Hindlimb muscle (tissue), 1 donor: ENCODE measurements around the gene DNLZ. TPM values are rescaled to one million over a fixed set of nuclear protein-coding genes. Genes with fewer than 3 reads are reported as not detected.
"Not testable (repeated sequence)": the region's sequence is repeated elsewhere in the genome, so short reads cannot be mapped to it uniquely, and the experiment has no call there.

ENCODE experiments used
- DNase-seq: peaks from one replicate; pipeline ENCODE4 v3.0.0-alpha.2; 2013
- polyA plus RNA-seq: library from polyadenylated mRNA; unstranded; fragments of 120-200 nt; gene quantifications from one replicate; pipeline ENCODE4 v1.2.1, GENCODE V29; 2013; ENCODE audit not compliant: insufficient read length

Gene DNLZ
- polyA plus RNA-seq: 10.5 TPM

DNA sequence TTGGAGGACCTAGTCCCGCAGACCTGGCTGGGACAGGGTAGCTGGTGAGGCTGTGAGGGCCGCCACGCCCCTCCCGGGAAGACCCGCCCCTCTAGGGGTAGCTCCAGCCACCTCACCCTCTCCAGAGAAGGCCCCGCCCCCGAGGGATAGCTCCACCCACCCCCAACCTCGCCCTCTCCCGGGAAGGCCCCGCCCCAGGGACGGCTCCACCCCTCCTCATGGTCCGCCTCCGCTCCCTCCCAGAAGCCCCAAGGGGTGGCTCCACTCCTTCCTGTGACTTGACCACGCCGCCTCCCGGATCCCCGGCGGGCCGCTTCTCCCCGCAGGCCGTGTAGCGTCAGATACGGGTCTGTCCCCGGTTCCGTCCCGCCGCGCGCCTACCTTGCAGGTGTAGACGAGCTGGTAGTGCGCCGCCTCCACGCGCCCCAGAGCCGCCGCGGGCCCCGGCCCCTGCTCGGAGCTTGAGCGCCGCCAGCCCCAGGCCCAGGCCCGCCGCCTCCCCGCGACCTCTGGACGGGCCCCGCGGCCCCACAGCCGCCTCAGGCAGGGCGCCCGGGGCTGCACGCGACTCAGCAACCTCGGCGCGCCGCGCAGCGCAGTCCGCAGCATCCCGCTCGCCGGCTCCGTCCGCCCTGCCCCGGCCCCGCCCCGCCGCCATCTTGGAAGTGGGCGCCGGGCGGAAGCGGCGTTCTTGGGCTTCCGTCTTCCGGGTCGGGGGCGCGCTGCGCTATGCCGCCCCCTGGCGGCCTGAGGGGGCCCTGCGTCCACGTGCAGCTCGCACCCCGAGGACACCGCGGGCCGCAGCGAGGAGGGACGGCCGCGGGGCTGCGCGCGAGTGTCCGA, at the start of gene DNLZ:
Gene DNLZ, minus strand, starts transcription at position 639 of the 843 bp plus-strand sequence. Its CDS starts 30 bp downstream, at position 609.
- DNase-seq: peak; percentile 92

DNA sequence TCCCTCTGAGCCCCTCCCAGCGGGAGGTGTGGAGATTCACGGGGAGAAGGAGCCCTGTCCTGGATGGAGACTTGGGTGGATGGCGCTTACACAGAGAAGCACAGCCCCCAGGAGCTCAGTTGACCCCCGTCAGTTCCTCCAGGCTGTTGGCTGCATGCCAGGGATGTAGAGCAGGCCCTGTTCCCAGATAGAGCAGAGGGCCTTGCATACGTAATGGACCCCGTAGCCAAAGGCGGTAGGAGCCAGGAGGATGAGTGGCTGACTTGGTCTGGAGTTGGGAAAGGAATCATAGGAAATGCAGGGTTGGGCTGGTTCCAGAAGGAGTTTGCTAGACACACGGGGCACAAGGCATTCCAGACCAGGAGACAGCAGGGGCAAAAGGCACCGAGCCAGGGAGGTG, 49.4 kb upstream of the DNLZ start:
- no peak for DNase-seq

DNA sequence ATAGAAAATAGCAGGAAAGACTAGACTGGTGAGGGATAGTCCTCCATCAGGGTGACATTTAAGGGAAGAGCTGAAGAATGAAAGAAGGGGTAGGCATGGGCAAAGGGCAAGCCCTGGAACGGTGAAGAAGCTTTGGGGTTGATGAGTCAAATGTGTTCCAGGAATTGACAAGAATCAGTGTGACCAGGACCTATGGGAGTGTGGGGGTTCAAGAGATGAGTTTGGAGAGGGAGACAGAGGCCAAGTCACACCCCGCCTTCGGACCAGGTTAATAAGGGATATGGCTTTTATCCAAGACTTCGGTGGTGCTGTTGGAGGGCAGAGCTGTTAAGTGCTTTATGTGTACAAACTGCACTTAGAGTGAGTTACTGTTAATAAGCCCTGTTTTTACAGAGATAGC, 47.8 kb upstream of the DNLZ start:
- no peak for DNase-seq

DNA sequence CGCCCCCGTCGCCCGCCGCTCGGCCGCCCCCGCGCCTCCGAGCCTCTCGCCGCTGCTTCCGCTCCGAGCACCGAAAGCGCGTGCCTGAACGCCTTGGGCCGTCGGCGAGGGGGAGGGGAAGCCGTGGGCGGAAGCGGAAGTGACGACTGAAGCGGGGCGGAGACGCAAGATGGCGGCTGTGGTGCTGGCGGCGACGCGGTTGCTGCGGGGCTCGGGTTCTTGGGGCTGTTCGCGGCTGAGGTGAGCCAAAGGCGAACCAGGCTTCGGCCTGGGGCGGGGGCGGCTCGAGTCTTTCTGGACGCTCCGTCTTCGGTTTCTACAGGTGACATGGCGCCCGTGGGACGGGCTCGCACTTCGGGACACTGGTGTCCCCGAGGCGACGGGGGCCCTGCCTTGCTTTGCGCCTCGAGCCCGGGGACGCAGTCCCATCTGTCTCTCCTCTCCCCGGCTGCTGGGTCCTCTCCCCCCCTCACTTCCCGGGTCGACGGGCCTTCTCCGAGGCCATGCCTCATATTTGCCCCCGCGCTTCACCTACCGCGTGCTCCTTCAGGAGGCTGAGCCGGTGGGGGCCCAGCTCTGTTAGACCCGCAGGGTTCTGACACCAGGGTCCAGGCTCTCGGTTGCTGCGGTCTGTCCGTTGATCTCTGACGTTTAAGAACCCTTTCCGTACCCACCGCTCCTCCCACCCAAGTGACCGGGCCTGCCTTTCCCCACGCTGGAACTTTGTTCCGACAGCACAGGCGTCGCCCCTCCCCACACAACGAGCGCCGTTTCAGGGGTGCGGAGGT, 47.1 kb upstream of the DNLZ start, which contains the start of the genes ENTR1 and PMPCA:
Gene ENTR1, minus strand, starts transcription at position 115 of the 788 bp plus-strand sequence. CDS start 217 bp downstream, outside the sequence.
Gene PMPCA, plus strand, starts transcription at position 159 of the 788 bp plus-strand sequence. Its CDS starts 11 bp downstream, at position 170.
- DNase-seq: peak; percentile 93

DNA sequence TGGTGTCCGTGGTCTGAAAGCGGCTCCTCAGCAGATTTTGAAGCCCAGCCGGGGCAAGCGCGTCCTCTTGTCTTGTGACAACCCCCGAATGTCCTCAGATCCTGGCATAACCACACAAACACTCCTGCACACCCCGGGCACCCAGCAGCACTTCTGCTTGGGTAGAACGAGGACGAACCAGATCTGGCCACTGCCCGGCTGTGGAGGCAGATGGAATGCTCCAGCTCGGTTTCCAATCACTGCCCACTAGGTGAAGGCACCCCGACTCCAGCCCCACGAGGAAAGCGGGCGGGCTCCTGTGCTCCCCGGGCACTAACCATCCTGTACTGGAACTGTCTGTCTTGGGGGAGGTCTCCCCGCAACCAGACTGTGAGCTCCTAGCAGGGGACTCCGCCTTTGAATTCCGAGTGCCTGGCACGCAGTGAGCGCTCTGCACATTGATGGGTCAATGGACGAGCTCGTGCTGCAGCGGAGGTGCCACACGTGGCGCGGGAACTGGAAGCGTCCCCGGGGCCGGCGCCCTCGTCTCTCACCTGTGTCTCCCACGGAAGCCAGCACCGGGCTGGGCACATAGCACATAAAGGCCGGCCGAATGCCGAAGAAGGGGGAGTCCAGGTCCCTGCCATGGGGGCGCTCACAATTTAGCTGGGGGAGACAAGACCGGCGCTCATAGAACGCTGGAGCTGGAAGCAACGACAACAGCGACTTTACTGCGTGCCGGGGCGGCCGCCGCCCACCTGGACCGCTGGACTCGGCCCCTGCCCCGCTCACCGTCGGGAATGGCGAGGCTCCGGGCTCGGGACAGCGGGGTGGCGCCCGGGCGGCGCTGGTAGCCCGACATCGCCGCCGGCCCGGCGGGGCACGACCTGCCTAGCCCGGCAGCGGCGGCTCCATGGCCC, 46.3 kb upstream of the DNLZ start:
- DNase-seq: no peak

DNA sequence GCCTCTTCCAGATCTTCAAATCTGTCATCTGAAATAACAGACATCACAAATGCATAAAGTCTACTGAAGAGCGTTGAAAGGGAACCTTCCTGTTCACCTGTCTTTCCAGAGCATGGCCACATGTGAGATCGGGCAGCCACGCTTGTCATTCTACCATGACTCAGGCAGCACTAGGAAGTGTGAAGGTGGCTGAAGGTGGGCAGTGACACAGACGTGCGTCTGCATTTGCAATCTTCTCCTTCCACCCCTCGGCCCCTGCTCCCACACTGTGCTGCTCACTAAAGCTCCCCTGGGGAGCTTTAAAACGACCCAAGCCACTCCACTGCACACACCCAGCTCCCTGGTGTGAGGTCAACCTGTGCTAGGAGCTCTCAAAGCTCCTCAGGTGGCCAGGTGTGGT, 44.4 kb upstream of the DNLZ start:
- no peak for DNase-seq

DNA sequence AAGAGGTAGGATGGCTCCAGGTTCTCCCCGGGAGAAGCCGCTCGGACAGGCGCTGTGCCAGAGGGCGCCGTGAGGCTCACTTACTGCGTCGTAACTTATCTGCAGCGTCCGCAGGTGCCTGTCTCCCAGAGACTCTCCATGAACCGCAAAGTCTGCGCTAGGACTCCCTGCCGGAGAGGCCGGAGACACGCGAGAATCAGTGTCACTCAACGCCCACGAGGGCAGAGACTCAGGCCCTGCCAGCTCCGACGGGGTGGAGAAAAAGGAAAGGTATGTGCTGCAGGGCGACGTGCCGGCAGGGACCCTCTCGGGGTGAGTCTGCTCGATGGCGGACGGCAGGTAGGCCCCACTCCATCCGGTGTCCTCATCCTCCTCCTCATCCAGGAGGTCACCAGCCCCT, 43.5 kb upstream of the DNLZ start:
- not testable (repeated sequence) for DNase-seq

DNA sequence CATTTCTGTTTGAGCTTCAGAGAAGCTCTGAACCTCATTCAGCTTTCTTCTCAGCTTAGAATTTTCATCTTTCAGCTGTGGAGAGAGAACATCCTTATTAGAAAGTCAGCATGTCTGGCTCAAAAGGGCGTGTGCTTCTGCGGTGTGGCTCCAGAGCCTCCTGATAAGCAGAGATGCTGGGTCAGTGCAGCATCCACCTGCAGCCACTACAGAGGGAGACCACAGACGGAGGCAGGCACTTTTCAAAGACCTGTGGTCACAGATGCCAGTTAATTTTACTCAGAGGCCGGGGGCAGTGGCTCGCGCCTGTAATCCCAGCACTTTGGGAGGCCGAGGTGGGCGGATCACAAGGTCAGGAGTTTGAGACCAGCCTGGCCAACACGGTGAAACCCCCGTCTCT, 42.4 kb upstream of the DNLZ start:
- not testable (repeated sequence) for DNase-seq

DNA sequence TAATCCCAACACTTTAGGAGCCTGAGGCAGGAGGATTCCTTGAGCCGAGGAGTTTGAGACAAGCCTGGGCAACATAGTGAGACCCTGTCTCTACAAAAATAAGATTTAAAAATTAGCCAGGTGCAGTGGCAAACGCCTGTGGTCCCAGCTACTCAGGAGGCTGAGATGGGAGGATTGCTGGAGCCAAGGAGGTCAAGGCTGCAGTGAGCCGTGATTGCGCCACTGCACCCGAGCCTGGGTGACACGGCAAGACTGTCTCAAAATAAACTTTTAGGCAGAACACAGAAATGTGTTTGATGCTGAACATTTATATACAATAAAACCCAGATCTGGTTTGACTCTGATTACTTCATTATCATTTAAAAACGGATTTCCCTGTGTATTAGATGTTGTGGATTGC, 41.9 kb upstream of the DNLZ start:
- no peak for DNase-seq

DNA sequence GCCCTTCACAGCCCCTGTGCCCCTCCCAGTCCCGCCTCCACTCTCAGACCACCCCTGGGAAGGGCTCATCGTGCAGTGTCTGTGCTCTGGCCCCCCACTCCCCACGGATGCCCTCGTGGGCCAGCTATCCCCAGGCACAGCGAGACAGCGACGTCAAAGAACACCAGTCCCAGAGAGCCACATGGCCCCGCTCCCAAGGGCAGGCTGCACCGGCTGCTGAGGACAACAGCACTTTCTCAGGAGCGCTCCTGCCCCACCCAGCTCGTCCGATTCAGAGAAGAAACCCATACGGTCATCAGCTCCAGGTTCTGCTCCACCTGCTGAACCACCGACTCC, 41.2 kb upstream of the DNLZ start:
- DNase-seq: no peak

DNA sequence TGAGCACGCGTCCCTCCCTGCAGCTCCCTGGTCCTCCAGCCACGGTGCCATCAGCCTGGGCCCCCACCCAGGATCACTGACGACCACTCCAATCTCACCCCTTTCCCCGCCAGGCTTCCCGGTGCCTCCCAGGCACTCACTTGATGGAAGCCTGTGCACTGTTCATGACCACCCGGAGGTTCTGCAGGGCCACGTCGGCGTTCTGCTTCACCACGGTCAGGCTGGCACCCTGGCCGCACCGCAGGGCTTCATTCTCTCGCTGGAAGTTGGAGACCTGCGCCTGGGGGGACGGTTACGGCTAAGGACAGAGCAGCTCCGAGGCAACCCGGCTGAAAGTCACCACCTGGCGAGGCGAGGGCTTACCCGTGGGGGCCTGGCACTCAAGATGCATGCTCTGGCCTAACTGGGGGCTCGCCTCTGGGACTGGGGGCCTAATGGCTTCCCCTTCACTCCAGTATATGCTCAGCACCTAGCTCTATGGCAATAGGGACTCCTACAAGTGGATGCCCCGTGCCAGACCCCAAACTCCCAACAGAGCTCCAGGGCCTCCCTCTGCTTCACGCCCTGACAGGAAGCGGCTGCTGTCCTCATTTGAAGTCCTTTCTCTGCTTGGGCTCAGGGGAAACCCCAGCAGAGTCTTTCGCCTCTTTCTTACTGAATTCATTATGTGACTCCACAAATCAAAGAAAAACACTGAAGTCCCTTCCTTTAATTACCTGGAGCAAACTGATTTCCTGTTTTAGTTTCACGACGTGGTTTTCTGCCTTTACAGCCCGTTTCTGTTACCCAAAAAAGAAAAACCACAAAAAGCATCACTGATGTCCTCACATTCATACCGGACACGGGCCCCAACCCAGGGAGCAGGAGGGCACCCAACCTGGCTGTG, 40.6 kb upstream of the DNLZ start:
- no peak for DNase-seq

DNA sequence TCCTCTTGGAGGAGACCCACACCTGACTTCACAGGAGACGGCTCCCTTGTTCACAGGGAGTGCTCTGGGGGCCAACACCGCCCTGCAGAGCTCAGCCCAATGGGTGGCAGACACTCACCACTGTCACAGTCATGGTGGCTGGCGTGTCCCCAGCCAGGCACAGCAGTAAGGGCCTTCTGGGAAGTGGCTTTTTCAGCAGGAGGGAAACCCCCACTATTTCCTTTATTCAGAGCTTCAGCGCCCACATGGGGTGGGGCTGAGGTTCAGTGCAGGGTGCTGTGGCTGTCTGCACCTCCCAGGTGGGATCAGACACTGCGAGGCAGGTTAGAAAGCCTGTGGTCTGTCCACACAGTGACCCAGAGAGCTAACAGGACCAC, 40.0 kb upstream of the DNLZ start:
- DNase-seq: no peak

DNA sequence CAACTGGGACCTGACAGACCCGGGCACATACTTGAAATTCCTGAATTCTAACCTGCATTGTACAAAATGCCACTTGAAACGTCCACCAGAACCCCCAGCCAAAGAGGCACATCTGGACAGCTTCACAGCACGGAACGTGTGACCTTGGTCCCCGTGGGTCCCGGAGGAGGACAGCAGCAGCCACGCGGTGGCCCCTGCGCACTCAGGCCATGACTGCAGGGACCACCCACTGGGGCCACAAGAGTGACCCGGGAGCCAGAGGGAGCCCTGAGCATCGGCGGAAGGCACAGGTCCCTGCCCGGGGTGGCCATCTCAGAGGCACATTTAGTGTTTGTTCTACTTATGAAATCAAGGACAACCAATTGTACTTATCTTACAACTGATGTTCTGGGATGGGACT, 38.5 kb upstream of the DNLZ start:
- no peak for DNase-seq

DNA sequence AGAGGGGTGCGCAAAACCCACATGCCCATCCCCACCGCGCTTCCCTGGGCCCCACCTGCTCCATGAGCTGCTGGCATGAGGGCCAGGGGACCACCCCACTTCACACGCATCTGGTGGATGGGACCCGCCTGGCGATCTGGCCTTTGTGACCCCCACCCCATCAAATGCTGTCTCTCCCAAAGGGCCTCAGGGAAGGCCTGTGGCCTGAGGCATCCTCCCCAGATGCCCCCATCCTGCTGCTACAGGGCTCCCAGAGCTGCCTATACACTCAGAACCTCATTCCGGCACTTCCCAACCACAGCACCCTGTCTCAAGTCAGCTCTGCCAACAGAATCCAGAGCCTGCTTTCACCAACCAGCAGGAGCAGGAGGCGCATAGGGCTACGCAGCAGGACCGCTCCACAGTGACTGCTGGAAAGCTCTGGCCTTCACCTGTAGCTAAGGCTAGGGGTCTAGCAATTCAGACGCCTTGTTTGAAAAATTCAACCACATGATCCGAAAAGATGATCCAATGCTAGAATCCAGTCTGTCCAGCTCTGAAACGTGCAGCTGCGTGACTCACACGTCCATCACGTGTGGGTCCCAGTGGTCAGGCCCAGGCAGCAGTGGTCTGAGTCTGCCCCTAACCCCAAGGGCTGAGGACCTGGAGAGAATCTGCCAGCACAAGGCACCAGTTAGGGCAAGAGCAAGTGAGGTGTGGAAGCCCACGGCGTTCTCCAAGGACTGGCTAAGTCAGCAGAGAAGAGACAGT, 37.8 kb upstream of the DNLZ start:
- DNase-seq: no peak

DNA sequence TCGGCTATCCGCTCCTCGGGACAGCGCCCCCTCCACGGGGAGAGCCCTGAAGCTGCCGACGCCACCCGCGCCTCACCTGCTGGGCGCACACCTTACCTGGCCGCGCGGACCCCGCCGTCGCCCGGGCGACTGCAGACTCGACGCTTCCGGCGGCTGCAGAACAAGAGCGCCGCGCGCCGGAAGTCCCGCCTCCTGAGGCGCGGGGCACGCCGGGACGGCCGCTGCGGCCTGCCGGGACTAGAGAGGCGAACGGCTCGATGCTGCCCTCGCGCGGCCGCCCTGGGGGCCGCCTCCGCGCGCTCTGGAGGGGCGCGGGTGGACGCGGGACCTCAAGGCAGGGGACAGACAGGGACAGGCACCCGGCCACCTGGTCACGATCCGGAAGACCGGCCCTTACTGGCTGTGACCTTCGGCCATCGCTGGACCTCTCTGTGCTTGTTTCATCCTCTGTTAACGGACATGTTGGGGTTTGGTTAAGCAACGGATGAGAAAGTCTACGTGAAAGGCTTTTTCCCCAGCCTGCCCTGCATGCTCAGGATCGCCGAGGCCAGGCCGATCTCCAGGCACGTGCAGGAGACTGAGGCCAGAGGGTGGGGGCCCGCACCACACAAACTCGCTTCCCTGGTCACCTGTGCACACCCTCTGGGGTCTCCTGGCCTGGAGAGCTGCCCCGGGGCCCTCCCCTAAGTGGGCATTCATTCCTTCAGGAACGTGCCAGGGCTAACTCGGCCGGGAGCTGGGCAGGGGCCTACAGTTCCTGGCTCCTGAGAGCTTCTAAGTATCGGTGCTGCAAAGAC, 36.7 kb upstream of the DNLZ start, which contains the start of gene SNAPC4:
Gene SNAPC4, minus strand, starts transcription at position 133 of the 797 bp plus-strand sequence. CDS start 1,742 bp downstream, outside the sequence.
- DNase-seq: peak; percentile 91

DNA sequence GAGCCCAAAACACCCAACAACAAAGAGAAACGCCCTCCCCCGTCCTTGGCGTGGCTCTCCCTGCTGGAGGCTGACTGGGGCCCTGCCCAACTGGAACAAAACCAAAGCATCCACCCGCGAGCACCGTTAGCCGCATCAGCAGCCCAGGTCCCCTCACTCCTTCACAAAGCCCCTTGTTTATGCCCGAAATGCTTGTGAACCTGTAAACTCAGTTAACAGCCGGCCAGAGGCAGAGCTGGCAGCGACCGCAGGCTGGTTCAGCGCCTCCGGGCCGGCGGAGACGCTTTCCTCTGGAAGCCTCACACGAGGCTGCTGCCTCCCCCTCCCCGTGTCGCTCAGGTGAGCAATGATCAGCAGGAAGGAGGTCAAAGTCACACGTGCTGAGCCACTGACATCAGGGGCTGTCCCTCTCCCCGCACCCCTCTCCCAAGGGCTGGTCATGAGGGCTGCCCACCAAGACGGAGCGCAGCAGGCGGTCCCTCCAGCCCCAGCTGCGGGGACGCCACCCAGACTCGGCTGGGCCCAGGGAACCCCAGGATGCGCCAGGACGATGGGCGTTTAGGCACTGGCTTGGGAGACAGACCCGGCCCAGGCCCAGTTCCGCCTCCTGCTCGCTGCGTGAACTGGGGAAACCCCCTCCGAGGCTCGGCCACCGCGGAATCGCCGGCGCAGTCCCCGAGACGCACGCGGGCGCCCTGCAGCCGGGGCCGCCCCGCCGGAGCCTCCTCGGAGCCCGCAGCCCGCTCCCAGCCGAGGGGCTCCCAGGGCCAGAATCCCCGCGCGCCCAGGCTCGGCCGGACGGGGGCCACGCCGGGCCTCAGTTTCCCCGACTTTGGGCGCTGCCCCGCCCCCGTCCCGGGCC, 35.9 kb upstream of the DNLZ start:
- no peak for DNase-seq

DNA sequence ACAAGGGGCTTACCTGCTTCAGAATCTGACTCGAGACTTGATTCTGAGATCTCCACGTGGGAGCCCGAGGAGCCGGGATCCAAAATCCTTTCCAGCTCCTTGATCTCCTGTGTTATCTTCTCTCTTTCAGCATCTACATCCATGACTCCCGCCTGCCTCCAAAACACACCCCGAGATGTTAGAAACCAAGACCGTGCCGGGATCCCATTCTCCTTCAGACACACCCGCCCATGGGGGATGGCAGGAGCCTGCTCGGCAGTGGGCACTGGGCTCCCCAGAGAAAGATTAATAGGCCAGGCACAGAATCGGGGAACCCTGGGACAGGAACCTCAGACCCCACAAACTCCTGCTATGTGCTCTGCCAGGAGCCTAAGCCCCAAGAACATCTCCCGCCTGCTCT, 34.7 kb upstream of the DNLZ start:
- no peak for DNase-seq

DNA sequence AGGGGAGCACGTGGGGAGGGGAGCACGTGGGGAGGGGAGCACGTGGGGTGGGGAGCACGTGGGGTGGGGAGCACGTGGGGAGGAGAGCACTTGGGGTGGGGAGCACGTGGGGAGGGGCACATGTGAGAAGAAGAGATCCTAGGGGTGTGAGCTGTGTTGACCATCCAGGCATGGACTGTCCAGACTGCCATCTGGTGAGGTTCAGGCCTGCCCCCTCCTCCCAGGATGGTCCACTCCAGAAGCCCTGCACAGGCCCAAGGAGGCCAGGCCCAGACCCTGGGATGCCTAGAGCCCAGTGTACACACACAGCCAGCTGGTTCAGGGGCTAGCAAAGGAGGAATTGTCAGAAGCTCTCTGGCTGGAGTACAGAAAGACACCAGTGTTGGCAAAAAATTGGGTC, 34.1 kb upstream of the DNLZ start:
- DNase-seq: no peak

DNA sequence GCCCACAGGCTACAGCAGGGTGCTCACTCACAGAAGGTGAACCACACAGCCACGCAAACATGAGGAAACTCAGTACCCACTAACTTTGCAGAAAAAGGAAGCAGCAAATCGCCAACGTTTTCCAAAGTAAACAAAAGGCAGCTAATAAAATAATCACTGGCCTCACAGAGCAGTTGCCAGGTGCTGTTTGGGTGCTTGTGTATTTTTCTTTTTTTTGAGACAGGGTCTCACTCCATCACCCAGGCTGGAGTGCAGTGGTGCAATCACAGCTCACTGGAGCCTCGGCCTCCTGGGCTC, 32.6 kb upstream of the DNLZ start:
- no peak for DNase-seq
